SKM-1 (cell line): ENCODE results near the gene LRMDA.

ENCODE experiments used
- DNase-seq: peaks from one replicate; lab custom pipeline; 2025; ENCODE audit not compliant: unreplicated experiment; lab: John Stamatoyannopoulos, UW

The LRMDA gene

DNA sequence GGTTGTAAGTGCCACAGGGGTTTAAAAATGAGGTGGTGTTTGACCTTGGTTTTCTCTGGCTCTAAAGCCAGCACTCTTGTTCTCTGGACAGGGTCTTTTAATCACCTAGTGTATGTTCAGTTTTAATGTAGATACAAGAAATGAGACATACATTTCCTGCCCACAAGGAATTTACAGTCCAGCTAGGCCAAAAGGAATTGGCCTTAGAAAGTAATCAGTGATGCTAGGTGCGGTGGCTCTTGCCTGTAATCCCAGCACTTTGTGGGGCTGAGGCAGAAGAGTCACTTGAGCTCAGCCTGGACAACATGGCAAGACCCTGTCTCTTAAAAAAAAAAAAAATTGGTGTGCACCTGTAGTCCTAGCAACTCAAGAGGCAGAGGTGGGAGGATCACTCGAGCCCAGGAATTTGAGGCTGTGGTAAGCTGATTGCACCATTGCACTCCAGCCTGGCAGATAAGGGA is 100.2 kb downstream of the LRMDA start:
- no peak for DNase-seq

DNA sequence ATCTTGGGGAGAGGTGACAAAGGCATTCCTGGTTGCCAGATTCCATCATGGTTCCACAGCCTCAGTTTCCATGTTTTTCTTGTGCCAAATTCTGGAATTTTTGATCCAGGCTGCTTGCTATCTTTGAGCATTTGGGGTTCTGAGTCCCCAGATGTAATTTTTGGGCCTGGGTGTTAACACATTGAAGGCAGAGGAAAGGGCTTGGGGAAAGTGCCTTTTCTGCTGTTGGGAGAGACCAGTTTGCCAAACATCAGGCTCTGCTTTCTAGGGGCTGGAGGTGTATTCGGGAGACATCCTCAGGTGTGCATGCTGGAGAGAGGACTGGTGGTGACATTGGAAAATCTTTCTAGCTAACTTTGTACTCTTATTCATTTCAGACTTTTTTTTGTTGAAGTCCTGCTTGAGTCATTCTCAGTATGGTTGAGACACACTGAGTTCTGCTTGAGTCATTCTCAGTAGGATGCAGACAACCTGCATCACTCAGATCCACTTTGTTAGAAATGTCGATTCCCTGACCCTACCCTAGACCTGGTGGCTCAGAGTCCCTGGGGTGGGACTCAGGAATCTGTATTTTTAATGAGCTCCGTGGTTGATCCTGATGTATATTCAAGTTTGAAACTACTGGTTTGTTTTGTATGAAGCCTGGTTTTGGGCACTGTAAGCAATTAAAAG is 101.0 kb downstream of the LRMDA start:
- DNase-seq, result no peak

DNA sequence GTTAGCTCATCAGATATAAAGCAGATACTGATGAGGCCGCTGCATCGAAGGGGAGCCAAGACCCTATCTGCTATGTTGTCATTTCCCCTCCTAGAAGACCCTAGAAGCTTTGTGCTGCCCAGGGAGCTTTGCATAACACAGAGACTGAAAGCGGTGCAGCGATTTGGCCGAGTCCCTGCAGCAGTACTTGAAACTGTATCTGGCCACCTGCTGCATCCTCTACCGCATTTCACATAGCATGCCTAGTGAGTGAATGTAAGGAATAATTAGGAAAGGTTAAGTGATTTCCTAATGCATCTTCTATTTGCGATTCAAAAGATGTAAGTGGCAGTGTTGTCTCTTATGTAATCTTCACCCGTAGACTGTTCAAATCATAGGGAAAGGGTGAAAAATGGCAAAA is 106.7 kb downstream of the LRMDA start:
- DNase-seq, result no peak

DNA sequence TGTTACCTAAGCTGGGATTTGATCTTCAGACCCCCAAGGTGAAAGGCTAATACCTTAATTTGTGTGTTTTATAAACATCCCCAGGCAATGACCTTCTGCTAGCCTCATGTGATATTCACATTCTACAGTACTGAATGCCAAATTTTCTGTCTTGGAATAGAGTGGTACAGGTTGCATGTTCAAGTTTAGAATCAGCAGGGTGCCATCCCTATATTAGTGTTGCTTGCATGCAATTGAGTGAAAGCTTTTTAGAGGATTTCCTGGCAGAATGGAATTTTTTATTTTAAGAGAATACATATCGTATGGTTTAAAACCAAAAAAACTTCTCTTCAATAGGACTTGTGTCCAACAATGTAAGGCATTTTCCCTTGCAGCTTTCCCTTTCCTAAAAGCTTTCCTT is 107.3 kb downstream of the LRMDA start:
- no peak for DNase-seq

DNA sequence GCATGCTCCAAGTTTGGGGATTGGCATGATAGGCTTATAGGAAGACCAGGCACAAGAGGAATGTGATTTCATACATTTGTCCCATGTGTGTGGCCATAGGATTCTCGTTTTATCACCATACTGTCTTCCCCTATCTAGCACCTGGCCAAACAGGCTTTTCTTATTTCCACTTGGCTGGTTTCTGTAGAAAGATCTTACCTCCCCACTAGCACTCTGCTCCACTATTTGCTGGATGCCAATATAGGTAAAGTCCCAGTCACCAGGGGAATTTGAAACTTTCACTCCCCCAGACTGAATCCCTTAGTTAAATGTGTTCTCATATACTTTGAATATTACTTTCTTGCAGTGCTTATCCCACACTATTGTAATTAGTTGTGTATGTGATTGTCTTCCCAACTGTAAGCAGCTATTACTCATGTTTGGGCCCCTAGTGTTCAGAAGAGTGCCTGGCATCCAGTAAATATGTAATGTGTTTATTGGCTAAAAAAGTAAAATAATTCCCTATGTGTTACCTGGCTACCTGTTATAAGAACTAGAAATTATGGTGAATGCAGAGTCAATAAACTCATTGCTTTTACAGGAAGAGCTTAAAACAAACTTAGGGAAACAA is 109.0 kb downstream of the LRMDA start:
- no peak for DNase-seq

DNA sequence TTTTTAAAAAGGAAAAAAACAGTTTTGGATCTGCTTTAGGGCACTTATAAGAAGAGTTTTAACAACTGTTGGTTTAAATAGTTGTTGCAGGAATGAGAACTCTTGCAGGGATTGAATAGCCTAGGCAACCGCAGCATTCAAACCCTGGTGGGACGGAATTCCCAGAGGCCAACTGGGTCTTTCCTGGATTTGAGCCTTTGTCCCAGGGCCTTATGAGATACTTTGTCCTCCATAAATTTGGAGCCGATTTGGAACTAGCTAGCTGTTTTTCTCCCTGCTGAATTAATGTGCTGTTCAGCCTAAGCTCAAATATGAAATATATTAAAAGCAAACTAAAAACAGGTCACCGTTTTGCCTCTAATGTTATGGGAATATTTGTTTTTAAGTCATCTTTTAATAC is 109.6 kb downstream of the LRMDA start:
- no peak for DNase-seq

DNA sequence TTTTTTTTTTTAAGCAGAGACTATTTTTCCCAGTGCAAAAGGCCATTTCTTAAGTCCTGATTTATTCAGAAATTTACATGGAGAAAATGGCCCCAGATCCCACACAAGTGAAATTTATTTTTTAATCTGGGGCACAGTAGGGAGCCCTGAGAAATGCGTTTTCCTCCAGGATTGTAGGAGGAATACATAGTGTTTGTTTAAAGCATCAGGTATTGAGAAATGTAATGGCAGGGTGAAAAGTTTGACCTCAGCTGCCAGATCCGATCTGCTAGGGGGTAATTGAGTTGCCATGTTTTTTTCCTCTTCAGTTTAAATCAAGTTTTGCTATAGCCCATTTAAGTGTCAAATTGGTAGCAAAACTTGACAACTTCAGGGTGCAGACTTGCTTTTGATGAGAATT is 110.0 kb downstream of the LRMDA start:
- no peak for DNase-seq

DNA sequence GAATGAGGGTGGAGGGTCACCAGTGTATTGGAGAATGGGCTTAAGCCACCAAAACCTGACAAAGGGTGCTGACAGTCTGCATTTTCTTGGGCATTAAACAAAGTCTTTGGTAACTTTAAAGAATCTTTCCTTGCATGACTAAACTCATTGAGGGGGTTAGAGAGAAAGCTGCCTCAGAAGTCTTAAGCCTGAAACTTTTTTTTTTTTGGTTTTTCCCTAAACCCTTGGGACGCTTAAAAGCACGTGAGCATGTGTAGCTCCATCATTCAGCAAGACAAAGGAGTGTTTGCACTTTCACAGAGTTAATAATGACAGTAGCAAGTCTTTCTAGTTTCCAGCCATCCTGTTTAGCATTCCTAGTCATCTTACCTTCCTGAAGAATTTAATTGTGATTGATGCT is 110.7 kb downstream of the LRMDA start:
- DNase-seq, result no peak

DNA sequence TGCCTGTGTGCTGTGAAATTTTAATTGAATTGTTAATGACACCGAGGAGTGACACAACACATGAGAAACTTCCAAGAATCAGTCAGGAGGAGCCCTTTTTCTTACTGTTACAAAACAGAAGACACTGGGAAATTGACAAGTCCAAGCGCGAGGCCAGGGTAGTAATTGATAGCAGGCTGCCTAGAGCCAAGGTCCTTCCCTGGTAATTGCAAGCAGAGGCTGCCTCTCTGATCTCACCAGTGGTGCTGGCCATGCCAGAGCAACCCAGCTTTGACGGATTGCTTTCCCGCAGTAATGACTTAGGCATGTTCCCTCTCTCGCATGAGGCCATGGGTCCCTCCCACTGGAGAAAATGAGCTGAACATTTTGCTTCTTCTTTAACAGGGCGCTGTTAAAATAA is 111.5 kb downstream of the LRMDA start:
- DNase-seq, result no peak

DNA sequence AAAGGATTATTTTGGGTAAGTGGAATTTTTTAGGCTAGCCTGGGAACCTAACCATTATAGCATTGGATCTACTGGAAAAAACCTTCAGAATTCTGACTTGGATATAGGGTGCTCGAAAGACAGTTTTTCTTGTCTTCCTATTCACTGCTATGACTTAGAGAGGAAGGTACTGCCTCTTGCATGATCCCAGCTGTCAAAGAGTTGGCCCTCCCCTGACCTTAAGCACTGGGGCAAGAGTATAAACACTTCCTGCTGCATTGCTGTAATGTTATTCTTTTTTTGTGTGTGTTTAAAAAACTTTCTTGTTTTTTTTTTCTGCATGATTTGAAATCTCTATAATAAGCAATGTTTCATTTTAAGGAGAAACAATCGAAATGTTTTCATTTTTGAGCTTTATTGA is 113.0 kb downstream of the LRMDA start:
- peak; percentile 21 for DNase-seq

DNA sequence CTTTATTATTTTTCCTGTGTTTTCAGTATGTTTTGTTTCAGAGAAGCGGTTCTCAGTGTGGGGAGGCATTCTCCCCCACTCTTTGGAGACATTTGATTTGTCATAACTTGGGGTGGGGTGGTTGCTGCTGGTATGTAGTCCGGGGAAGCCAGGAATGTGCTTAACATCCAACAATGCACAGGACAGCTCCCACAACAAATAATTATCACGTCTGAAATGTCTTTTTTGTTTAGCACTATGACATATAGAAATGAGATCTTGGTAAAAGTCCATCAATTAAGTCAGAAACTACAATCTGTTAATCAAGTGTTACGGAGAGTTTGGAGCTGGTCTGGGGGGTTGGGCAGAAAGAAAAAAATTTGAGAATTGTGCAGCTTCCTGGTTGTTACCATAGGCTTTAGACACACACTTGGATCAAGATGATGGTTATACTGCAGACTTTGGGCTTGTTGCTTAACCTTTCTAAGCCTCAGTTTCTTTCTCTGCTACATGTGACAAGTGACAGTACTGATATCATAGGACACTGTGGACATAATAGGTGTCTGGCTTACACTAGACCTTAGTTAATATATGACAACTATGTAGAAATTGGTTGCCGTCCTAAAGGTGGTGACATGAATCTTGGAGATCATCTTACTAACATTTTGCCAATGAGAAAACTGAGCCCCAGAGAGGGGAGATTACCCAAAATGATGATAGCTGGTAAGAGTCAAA is 113.7 kb downstream of the LRMDA start:
- no peak for DNase-seq

DNA sequence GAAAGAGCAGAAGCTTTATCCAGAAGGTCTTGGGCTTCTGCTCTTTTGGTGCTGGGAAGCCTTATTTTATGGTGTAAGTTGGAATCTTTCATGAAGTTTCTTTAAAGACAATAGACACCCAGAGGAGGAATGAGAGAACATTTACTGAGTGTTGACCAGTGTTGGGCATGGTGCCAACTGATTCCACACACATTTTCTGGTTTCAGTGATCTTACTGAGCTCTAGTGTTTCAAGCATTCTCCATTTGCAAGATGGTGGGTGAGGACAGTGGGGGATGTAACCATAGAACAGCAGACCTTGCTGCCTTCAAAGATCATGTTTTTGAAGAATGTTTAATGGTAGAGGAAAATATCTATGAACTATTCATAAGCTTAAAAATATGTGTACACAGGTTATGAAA is 114.6 kb downstream of the LRMDA start:
- no peak for DNase-seq

DNA sequence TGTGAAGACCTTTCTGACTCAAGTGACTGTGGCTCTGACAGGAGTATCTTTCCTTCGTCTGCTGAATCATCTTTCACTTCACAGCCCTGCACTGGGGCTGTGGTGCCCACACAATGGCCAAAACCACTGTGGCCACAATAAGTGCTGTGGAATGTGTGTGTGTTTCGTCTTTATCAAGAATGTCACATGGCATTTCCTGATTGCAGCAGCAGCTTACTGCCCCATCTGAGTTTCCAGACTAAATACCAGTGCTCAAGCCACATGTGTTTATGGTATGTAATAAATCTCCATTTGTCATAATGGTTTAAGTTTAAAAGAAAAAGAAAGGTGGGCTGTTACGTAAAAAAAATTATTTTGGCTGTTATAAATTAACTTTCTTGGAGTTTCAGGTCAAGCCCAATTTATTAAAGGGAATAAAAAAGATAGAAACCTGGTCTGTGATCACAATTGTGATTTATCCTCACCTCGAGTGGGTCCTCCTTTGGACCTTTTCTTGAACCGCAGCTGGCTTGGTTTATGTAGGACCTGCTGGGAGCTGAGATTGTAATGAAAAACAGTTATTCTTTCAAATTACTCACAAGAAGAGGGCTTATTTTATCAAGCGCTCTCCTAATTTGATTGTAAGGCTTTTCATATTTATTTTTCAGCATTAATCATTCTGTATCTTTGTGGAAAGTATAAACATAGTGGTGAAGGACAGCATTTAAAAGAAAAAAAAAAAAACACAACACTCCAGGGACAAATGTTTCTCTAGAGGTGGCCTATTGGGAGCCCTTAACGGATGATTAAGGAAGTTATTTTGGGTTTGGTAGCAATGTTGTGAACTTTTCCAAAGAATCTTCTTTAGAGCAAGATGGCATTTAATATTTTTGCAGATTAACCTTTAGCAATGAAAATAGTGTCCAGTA is 116.2 kb downstream of the LRMDA start:
- peak; percentile 36 for DNase-seq

DNA sequence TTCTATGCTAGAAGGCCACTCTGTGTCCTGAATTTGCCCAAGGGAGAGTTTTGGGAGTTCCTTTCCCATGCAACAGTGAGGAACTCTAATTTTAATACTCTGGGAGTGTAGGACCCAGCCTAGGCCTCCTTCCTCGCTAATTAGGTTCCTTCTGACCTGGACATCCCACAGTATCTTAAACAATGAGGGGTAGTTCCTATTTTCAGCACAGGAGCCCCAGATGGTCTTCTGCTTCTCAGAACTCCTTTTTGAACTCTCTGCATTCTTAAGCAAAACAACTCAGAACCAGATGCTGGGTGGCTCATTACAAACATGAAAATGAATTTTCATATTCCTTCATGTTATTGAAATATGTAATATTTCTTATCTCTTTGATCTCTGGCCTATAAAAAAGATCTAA is 116.9 kb downstream of the LRMDA start:
- no peak for DNase-seq

DNA sequence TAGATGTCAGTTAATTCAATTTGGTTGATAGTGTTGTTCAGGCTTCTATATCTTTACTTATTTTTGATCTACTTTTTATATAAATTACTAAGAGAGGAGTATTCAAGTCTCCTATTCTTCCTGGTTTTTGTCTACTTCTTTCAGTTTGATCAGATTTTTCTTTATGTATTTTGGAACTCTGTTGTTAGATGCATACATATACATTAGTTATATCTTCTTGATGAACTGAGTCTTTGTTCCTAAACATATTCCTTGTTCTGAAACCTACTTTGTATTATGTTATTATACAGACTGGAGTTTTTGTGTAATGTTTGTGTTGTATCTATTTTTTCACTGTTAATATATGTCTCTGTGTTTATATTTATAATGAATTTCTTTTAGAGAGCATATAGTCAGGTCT is 118.8 kb downstream of the LRMDA start:
- no peak for DNase-seq

DNA sequence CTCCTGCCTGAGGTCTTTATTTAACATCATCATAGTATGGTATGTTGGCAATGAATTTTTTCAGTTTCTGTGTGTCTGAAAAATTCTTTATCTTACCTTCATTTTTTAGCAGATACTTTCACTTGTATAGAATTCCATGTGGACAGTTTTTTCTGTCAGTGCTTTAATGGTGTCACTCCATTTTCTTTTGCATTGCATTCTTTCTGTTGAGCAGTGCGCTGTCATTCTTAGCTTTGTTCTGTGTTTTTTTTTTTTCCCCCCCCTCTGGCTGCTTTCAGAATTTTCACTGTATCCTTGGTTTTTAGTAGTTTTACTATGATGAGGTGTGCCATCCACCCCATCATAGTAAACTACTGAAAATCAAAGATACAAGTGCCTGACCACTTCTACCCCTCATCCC is 120.7 kb downstream of the LRMDA start:
- no peak for DNase-seq

DNA sequence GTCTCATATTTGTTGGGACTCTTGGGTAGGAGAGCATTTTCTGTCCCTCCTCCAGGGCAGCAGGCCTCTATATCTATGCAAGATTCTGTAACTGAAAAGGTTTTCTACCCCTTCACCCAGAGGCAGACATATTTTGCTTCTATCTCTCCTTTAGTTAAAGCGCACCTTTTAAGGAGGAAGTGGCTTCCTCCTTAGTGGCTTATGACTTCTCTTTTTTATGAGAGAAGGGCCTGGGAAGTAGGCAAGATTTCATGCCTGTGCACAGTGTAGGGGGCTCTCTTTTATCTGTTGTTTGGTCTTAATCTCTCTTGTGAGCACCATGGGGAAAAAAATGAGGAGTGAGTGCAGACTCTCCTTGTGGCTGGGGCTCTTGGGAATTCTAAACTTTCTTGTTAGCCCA is 122.1 kb downstream of the LRMDA start:
- DNase-seq, result peak; percentile 31

DNA sequence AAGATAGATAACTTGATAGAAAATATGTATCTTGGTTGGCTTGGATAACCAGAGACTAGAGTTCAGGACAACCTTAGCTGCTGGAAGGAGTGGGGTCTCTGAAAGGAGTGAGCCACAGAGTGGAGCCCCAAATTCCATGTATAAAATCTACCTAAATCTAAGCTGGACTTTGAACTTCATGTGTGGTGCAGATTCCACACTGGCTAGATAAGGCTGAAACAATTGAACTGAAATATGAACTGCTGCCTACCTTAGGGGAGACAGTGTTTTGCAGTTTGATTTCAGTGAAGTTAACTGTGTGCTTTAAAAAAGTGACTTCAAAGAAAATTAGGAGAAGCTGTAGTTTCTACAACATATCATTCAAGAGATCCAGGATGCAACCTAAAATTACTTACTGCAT is 123.9 kb downstream of the LRMDA start:
- DNase-seq, result no peak

DNA sequence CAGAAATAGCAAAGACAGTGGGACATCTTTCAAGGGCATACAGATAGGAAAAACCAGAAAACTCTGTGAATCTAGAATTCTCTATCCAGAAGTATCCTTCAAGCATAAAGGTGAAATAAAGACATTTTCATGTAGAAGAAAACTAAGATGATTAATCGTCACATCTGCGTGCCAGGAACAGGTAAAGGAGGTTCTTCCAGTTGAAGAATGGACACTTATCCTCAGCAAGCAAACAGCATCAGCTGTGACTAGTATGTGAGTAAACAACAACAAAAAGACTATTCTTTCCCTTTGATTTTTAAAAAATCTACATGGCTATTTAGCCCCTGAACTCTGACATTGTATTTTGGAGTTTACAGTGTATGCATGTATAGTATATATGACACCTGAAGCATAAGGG is 124.9 kb downstream of the LRMDA start:
- DNase-seq, result no peak

DNA sequence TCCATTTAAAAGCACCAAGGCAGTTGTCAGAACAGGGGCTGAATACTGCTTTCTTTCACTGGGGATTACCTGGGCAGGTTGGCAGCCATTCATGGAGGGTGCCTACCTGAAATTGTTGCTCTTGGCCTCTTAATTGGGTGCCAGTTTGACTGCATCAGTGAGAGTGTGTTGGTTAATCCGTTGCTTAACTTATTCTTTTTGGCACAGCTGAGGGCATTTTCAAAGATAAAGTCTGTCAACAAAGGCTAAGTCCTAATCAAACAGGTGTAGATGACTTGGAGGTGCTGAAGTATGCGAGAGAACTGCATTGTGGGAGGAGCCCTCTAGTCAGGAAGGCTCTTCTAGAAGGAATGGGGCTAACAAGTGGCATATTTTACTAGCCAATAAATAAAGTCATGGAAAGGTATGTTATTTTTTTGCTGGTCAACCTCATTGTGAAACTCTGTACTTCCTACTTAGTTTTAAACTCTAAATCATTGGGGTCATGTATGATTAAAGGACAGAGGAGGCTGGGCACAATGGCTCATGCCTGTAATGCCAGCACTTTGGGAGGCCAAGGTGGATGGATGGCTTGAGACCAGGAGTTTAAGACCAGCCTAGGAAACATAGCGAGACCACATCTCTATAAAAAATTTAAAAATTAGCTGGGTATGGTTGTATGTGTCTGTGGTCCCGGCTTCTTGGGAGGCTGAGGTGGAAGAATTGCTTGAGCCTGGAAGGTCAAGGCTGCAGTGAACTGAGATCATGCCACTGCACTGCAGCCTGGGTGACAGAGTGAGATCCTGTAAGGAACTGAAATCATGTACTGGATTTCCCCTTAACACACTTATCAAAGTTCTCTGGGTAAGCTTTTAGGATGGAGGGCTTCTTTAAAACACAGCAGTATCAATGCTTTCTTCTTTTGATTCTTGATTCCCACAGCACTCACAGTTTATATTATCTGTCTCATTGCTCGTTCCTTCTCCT is 134.1 kb downstream of the LRMDA start:
- no peak for DNase-seq
